HepG2 (cell line): ENCODE results near the gene PBX2. TPM values are rescaled to one million over a fixed set of nuclear protein-coding genes. Genes with fewer than 3 reads are reported as not detected.

Source experiments
- ARID5B ChIP-seq: IDR thresholded peaks from 2 replicates; pipeline ENCODE4 v1.4.0; 2020; ENCODE audit warnings: mild to moderate bottlenecking, missing genetic modification reagents
- FOXA1 ChIP-seq, 2 experiments: fragments of 450-650 bp in 1 of 2; sonication (generic) in 1 of 2; formaldehyde crosslinking in 1 of 2; IDR thresholded peaks; 2 replicates each; pipeline versions ENCODE4 v1.4.0 to v1.6.1; 2016 to 2020; ENCODE audit warnings: missing genetic modification reagents in 1 of 2
- FOXA3 ChIP-seq: IDR thresholded peaks from 2 replicates; pipeline ENCODE4 v1.6.1; 2016; ENCODE audit warnings: missing genetic modification reagents, missing compliant biosample characterization
- FOXK1 ChIP-seq: sonication (generic); formaldehyde crosslinking; IDR thresholded peaks from 2 replicates; pipeline ENCODE4 v1.4.0; 2020; ENCODE audit warnings: low read depth, missing genetic modification reagents, borderline replicate concordance
- GATAD1 ChIP-seq: IDR thresholded peaks from 2 replicates; pipeline ENCODE4 v1.6.1; 2016; ENCODE audit warnings: missing genetic modification reagents, missing compliant biosample characterization
- HNRNPUL1 ChIP-seq: fragments of 200-400 bp; formaldehyde crosslinking; IDR thresholded peaks from 2 replicates; pipeline ENCODE4 v1.6.1; 2017; ENCODE audit warnings: low read depth, mild to moderate bottlenecking, low read length, moderate library complexity
- PHF8 ChIP-seq: sonication (generic); formaldehyde crosslinking; IDR thresholded peaks from 2 replicates; pipeline ENCODE4 v1.5.0; 2020; ENCODE audit warnings: missing genetic modification reagents
- RXRB ChIP-seq: IDR thresholded peaks from 2 replicates; pipeline ENCODE4 v1.6.1; 2016; ENCODE audit warnings: borderline replicate concordance, missing genetic modification reagents, missing compliant biosample characterization
- SKI ChIP-seq: fragments of 450-650 bp; IDR thresholded peaks from one replicate; pipeline ENCODE4 v1.6.1; 2018; ENCODE audit warnings: mild to moderate bottlenecking; ENCODE audit not compliant: partially characterized antibody
- SOX13 ChIP-seq, 3 experiments: fragments of 450-650 bp in 1 of 3; sonication (generic) in 1 of 3; formaldehyde crosslinking in 1 of 3; IDR thresholded peaks in 2 of 3; conservative IDR thresholded peaks in 1 of 3; 2 replicates each; pipeline versions ENCODE4 v1.5.0 to v1.6.1; 2016 to 2020; ENCODE audit warnings: antibody characterized with exemption in 1 of 3, mild to moderate bottlenecking in 1 of 3, missing compliant biosample characterization in 1 of 3, missing genetic modification reagents in 1 of 3, moderate library complexity in 1 of 3
- SOX5 ChIP-seq: IDR thresholded peaks from 2 replicates; pipeline ENCODE4 v1.6.1; 2016; ENCODE audit warnings: borderline replicate concordance
- THAP9 ChIP-seq: sonication (generic); formaldehyde crosslinking; IDR thresholded peaks from 2 replicates; pipeline ENCODE4; 2020; ENCODE audit warnings: missing genetic modification reagents, mild to moderate bottlenecking, borderline replicate concordance
- ZNF383 ChIP-seq: sonication (generic); formaldehyde crosslinking; IDR thresholded peaks from 2 replicates; pipeline ENCODE4 v1.4.0; 2020; ENCODE audit warnings: missing genetic modification reagents, mild to moderate bottlenecking, borderline replicate concordance
- ZNF512B ChIP-seq: sonication (generic); formaldehyde crosslinking; IDR thresholded peaks from 2 replicates; pipeline ENCODE4 v1.5.1; 2020; ENCODE audit warnings: missing genetic modification reagents, mild to moderate bottlenecking, borderline replicate concordance
- ZNF878 ChIP-seq: sonication (generic); formaldehyde crosslinking; IDR thresholded peaks from 2 replicates; pipeline ENCODE4 v1.8.1; 2023; ENCODE audit warnings: mild to moderate bottlenecking, missing genetic modification reagents, moderate library complexity
- polyA plus RNA-seq, 8 experiments: library from polyadenylated mRNA; depleted of rRNA in 3 of 8; stranded (reverse) in 7 of 8; unstranded in 1 of 8; fragments of >200 nt; fragmentation: Illumina TruSeq in 4 of 8; extraction: Trizol in 4 of 8; gene quantifications; 2 replicates each; pipeline versions ENCODE4 v1.2.1 to v1.2.3, GENCODE V29; 2011 to 2016; ENCODE audit warnings: low read depth in 4 of 8, missing spikeins in 1 of 8, mixed read lengths in 1 of 8; ENCODE audit not compliant: insufficient read depth in 1 of 8
- total RNA-seq, 5 experiments: library from RNA; depleted of rRNA; stranded (reverse); fragments of >200 nt; fragmentation: Illumina TruSeq; extraction: Trizol; gene quantifications; 2 replicates each; pipeline ENCODE4 v1.2.3, GENCODE V29; 2016; ENCODE audit warnings: low read depth in 1 of 5

Gene PBX2
- total and polyA plus RNA-seq, 2 of the 13 experiments (the other 11 are each of a cell fraction or from before 2014, with no cell fraction given) = 42.3 to 77.8 TPM

GRCh38 chr6:32174416-32174815 lies 15.6 kb downstream of the PBX2 start (continued):
- TF ChIP-seq SOX13 (IDR thresholded peaks at IDR 0.05) = no peak
- peak in 1 of 2 experiments; percentile 77; a peak in 2 of 4 replicates for TF ChIP-seq SOX13 (CRISPR knock-in tag; conservative IDR thresholded peaks at IDR 0.05 in 1 of 2, IDR thresholded peaks at IDR 0.05 in 1 of 2)
- TF ChIP-seq ARID5B = peak; percentile 50; the same call in 1 of the 2 replicates
- no peak for TF ChIP-seq FOXK1 (CRISPR knock-in tag)
- TF ChIP-seq ZNF878 (CRISPR knock-in tag) = 0 out of 2 replicates have a peak, but pooled peaks have one; percentile 12
- TF ChIP-seq GATAD1 (CRISPR knock-in tag) = no peak
- peak; percentile 33; the same call in 1 of the 2 replicates for TF ChIP-seq RXRB (CRISPR knock-in tag)
- TF ChIP-seq THAP9 (CRISPR knock-in tag) = no peak
- TF ChIP-seq FOXA3 (CRISPR knock-in tag) = peak; percentile 65
- TF ChIP-seq FOXA1 (IDR thresholded peaks at IDR 0.05) = no peak
- TF ChIP-seq FOXA1 (CRISPR knock-in tag; IDR thresholded peaks at IDR 0.05) = no peak
- TF ChIP-seq ZNF512B (CRISPR knock-in tag) = no peak
- 0 out of 2 replicates have a peak, but pooled peaks have one; percentile 7 for TF ChIP-seq ZNF383 (CRISPR knock-in tag)
- TF ChIP-seq HNRNPUL1 = no peak
- no peak for TF ChIP-seq SKI
- peak; percentile 83 for TF ChIP-seq SOX5 (CRISPR knock-in tag)
- no peak for TF ChIP-seq PHF8 (CRISPR knock-in tag)
